Measurements from ENCODE around the gene NLN.

DNA sequence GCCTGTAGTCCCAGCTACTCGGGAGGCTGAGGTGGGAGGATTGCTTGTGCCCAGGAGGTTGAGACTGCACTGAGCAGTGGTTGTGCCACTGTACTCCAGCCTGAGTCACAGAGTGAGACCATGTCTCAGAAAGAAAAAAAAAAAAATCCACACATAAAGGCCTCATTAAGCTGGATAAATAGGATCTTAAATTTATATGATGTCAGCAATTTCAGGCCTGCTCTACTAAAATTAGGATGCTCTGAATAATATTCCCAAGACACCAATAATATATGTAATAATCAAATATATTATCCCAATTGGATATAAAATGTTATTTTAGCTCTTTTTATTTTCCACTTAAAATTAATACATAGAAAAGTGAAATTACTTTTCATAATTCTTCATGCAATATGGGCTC is 43.6 kb downstream of the NLN start:
- TF ChIP-seq, protein P1, sequence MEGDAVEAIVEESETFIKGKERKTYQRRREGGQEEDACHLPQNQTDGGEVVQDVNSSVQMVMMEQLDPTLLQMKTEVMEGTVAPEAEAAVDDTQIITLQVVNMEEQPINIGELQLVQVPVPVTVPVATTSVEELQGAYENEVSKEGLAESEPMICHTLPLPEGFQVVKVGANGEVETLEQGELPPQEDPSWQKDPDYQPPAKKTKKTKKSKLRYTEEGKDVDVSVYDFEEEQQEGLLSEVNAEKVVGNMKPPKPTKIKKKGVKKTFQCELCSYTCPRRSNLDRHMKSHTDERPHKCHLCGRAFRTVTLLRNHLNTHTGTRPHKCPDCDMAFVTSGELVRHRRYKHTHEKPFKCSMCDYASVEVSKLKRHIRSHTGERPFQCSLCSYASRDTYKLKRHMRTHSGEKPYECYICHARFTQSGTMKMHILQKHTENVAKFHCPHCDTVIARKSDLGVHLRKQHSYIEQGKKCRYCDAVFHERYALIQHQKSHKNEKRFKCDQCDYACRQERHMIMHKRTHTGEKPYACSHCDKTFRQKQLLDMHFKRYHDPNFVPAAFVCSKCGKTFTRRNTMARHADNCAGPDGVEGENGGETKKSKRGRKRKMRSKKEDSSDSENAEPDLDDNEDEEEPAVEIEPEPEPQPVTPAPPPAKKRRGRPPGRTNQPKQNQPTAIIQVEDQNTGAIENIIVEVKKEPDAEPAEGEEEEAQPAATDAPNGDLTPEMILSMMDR (IDR thresholded peaks at IDR 0.05) = no peak
- TF ChIP-seq EZH2 (IDR thresholded peaks at IDR 0.05; ENCODE audit: borderline replicate concordance, insufficient read depth, low read depth, low read length, poor library complexity, severe bottlenecking) = no peak

Data from B cell (primary cell).